Tracheal epithelial cell (primary cell): Measurements from ENCODE around the gene ACSF3. TPM values are rescaled to one million over a fixed set of nuclear protein-coding genes. Genes with fewer than 3 reads are reported as not detected.

ENCODE experiments used
- total RNA-seq: library from RNA; depleted of rRNA; stranded (reverse); fragments of >200 nt; gene quantifications from 2 replicates; pipeline ENCODE4 v1.2.1, GENCODE V29; 2014

ACSF3 gene
- 27.9 and 35.2 TPM in 2 replicates for total RNA-seq

DNA sequence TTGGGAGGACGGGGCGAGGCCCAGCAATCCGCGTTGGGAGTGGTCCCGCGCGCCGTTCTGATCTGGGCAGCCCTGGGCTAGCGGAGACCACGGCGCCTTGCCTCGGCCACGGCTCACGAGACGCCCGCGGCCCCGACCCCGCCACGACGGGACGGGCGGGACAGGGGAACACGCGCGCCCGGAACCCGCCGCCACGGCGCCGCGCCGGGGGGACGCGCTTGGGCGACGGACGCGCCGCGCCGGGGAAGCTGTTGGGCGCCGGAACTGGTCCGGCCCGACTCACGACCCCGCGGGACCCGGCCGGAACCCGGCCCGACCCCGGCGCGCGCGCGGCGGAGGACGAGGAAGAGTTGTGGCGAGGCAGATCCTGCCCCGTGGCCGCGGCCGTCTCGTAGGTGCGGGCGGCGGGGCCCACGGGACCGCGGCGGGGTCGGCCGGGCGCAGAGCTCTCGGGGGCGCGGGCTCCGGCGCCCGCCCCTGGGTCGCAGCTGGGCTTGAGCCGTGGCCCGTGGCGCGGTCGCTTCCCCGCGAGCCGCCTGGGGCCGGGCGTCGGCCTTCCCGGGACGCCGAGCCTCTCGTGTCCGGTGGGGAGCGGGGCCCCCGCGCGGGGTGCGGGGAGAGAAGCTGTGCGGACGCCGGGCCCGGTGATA is at the start of gene ACSF3:
ACSF3 (plus strand) TSS at position 251 of the 650 bp plus-strand sequence. CDS start 6,830 bp downstream, outside the sequence.

GRCh38 chr16:89171216-89172170 is 77.8 kb downstream of the ACSF3 start, which contains the start of gene CDH15:
Gene CDH15 (plus strand): TSS chr16:89171748. CDS start chr16:89171832, 84 bp downstream.

DNA sequence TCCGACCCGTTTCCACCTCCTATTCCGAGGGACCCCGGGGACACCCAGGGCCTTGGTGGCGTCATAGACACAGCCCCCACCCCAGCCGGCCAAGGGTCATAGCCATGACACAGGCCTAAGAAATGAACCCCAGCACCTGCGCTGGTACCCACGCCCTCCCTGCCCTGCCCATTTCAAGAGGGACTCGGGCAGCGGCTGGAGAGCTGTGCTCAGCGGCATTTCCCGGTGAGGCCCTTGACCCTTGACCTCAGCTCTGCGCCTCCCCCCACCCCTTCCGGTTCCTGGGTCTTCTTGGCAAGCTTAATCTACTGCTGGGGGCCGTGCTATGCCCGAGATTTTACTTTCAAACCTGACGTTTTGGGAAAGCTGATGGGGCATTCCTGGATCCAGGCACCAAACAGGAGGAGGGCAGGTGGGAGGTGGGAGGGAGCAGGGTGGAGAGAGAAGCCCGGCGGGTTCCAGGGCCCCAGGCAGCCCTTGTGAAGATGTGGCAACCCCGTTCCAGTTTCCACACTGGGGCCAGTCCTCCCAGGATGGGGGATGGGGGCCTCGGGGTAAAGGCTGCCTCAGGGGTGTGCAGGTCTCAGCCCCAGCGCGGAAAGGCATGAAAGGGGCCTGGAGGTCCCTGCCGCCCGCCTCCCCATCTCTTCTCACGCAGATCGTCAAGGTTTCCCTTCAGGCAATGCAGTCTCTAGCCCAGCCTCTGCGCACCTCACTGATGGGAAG is 106.6 kb downstream of the ACSF3 start, which contains the start of gene SLC22A31:
SLC22A31 (minus strand) TSS at position 414 of the 726 bp plus-strand sequence; CDS start at position 378, 36 bp downstream.

Other genes starting within 250 kb of the ACSF3 start
- gene GALNS, start 236.9 kb upstream of the ACSF3 start, total RNA-seq = 18.8 and 19.2 TPM in 2 replicates
- gene TRAPPC2L, start 236.7 kb upstream of the ACSF3 start, total RNA-seq = 36.4 and 48.8 TPM in 2 replicates
- not detected in 2 replicates for gene PABPN1L, start 227.2 kb upstream of the ACSF3 start, total RNA-seq
- gene CBFA2T3, start 116.6 kb upstream of the ACSF3 start, total RNA-seq = 0.48 and 0.64 TPM in 2 replicates
- gene CDH15, start 77.9 kb downstream of the ACSF3 start, total RNA-seq = 0.24 TPM in 1 of 2 replicates, not detected in the other
- gene SLC22A31, start 106.7 kb downstream of the ACSF3 start, total RNA-seq = not detected in 2 replicates
- 9.4 and 16.6 TPM in 2 replicates for gene ZNF778, start 123.9 kb downstream of the ACSF3 start, total RNA-seq